HG03354 (cell line): ENCODE results near the gene CSF3.
A peak's percentile ranks its signal among the peaks of the same experiment; 100 is the strongest.

Source experiments
- ATAC-seq: cut with Tn5 transposase; IDR thresholded peaks from one replicate; pipeline ENCODE4 v1.9.1; 2021; ENCODE audit warnings: mild to moderate bottlenecking; ENCODE audit not compliant: unreplicated experiment, poor library complexity, severe bottlenecking

CSF3 gene, protein sequence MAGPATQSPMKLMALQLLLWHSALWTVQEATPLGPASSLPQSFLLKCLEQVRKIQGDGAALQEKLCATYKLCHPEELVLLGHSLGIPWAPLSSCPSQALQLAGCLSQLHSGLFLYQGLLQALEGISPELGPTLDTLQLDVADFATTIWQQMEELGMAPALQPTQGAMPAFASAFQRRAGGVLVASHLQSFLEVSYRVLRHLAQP

DNA sequence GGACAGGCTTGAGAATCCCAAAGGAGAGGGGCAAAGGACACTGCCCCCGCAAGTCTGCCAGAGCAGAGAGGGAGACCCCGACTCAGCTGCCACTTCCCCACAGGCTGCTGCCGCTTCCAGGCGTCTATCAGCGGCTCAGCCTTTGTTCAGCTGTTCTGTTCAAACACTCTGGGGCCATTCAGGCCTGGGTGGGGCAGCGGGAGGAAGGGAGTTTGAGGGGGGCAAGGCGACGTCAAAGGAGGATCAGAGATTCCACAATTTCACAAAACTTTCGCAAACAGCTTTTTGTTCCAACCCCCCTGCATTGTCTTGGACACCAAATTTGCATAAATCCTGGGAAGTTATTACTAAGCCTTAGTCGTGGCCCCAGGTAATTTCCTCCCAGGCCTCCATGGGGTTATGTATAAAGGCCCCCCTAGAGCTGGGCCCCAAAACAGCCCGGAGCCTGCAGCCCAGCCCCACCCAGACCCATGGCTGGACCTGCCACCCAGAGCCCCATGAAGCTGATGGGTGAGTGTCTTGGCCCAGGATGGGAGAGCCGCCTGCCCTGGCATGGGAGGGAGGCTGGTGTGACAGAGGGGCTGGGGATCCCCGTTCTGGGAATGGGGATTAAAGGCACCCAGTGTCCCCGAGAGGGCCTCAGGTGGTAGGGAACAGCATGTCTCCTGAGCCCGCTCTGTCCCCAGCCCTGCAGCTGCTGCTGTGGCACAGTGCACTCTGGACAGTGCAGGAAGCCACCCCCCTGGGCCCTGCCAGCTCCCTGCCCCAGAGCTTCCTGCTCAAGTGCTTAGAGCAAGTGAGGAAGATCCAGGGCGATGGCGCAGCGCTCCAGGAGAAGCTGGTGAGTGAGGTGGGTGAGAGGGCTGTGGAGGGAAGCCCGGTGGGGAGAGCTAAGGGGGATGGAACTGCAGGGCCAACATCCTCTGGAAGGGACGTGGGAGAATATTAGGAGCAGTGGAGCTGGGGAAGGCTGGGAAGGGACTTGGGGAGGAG lies at the start of gene CSF3:
TSS of gene CSF3 (plus strand) at position 436 of the 993 bp plus-strand sequence. CDS start at position 471, 35 bp downstream.
- no peak for ATAC-seq

DNA sequence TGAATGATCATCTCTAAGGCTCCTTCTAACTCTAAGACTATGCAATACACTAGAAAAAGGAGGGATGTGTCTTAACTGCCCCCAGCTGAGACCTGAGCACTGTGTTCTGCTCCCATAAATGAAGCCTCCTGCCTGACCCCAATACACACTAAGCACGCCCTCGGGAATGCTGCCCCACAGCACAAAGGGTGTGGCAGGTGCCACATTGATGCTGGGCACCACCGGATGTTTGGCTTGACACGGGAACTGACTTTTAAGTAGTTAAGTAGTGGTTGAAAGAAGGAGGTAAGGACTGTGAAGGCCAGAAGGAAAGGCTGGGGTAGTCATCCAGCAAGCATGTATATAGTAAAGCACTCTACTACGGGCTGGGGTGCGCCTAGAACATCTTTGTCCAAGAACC lies 48.5 kb upstream of the CSF3 start:
- ATAC-seq = no peak

DNA sequence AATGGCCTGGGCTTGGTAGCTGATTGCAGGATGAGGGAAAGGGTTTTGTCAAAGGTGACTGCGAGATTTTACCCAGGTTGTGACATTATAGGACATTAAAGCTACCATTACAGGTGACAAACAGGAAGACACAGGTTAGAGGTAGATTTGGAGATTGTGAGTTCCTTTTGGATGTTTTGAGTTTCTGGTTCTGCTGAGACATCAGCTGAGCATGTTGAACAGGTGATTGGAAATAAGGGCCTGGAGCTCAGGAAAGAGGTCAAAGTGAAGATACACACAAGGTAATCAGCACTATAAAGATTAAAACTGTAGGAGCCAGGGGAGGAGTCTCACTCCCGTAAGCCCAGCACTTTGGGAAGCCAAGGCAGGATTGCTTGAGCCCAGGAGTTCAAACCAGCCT lies 46.5 kb upstream of the CSF3 start:
- no peak for ATAC-seq

DNA sequence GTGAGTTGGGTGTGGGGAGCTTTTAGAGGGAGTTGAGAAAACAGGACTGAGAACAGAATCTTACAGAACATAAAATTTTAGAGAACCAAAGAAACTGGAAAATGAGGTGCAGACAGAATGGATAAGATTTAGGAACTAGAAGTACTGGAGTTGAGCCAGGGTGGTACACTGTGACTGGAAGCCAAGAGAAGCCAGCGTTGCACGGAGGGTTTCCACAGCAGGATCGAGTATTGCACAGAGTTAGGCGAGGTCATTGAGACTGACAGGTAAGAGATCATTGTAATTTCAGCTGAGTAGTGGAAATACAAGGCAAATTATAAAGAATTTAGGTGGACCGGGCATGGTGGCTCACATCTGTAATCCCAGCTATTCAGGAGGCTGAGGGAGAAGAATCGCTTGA lies 45.9 kb upstream of the CSF3 start:
- ATAC-seq = no peak

DNA sequence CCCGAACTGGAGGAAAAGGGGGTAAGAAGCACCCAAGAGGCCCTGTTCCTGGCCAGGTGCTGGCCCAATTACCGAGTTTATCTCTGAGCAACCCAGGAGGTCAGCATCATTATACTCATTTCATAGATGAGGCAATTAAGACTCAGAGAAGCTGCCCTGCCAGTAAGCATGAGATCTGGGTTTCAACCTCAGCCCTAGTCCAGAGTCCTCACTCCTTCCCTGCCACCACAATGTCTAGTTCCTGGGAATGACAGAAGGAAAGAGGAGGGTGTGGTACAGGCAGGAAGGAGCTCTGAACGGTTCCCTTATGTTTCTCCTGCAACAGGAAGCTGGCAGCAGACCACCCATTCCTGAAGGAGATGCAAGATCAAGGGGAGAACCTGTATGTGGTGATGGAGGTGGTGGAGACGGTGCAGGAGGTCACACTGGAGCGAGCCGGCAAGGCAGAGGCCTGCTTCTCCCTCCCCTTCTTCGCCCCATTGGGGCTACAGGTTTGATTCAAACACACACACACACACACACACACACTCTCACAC lies 45.0 kb upstream of the CSF3 start:
- no peak for ATAC-seq

DNA sequence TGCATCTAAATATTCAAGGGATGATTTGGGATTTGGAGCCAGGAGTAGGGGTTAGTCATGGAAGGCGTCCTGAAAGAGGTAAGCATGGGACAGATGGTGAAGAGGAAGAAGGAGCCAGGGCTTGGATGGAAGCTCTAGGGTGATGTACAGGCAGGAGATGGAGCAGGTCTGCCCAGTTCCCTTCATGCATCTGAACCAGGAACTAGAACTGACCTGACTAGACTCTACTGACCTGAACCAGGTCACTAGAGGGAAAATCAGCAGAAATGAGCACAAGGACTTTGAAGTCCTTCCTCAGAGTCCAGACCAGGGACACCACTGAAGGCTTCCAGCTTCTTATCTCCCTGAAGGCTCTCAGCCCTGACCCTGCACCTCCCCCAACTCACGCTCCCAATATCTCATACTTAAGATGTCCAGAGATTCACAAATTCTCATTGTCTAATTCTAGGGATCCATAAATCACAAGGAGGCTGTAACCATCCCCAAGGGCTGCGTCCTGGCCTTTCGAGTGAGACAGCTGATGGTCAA lies 44.1 kb upstream of the CSF3 start:
- no peak for ATAC-seq

DNA sequence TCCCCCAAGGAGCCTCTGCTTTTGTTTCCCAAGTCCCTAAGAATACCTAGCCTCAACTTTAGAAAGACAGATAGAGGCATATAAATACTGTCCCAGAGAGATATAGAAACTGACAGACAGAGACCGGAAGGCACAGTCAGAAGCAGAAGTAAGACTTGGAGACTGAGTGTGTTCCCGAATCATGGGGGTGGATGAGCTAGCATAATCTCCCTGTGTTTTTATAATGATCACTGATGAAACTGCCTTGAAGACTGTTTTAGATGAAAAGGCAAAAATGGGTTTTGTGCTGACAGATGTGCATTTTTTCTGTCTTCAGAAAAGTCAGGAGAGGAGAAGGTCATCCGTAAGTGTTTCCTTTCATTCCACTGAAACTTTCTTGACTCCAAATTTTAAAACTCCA lies 43.0 kb upstream of the CSF3 start:
- no peak for ATAC-seq

DNA sequence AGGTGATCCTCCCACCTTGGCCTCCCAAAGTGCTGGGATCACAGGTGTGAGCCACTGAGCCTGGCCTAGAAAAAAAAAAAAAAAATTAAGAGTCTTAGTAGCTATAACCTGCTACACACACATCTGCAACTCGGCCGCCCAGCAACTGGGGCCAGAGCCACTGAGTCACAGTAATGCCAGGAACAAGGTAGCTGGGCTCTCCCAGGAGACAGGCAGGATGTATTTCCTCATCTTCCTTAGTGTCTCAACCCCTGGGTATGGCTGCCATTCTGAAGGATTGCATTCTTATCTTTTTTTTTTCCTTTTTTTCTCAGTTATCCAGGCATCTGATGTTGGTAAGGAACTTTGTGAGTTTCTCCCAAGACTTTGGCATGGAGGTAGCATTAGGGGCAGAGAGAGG lies 41.7 kb upstream of the CSF3 start:
- ATAC-seq = no peak

DNA sequence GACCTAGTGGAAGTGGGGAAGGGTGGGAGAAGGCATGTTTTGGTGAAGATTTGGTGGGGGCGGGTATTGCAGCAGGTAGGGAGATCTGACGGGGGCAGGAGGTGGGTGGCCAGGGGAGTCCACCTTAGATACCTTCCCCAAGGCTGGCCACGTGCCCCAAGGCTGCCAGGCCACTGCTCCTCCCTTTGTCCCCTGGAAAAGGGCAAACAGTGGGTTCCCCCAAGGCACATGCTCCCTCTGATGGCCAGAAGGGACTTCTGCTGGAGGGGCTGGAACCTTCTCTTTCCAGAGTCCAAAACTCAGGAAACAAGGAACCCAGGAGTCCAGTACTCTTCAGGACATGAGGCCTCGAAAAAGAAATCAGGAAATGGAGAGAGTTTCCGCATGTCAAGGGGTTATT lies 40.8 kb upstream of the CSF3 start:
- no peak for ATAC-seq

DNA sequence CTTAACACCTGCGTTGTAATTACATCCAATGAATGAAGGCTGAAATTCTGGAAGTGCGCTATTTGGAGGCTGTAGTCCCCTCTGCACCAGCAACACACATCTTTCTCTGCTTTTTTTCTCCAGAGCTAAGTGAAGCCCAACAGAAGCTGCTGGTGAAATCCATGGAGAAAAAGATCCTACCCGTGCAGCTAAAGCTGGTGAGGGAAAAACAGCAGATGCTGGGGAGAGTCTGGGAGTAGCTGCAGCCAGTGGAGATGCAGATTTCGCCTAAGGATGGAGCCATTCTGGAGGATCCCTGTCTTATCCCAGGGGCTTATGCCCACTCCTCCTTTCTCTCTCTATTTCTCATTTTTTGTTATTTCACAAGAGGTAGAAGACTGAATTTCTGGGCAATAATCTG lies 39.4 kb upstream of the CSF3 start:
- ATAC-seq = no peak

DNA sequence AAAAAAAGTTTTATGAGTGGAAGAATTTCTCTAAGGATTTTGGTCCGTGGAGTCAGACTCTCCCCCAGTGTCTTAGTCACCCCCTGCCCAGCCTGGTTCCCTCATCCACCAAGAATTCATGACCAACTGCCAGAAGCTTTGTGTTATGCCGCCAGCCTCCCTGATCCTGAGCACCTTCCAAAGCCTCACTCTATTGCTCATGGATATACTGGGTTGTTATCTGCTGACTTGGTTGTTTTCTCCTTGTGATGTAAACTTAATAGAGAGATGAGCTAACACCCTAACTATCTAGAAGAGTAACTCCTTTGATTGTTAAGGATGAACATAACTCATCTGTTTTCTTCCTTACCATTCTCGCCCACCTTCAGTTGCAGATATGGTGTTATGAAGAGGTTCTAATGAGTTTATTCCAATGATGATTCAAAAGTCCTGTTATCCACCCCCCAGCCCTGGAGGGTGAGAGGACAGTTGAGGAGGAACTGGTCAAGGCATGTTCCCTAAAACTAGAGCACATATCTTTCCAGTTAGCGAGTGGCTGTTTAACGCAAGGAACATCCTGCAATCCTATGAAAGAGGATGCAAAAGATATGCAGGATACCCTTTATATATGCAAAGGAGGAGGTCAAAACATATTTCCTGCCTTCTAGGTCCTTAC lies 36.1 kb upstream of the CSF3 start:
- ATAC-seq = no peak

DNA sequence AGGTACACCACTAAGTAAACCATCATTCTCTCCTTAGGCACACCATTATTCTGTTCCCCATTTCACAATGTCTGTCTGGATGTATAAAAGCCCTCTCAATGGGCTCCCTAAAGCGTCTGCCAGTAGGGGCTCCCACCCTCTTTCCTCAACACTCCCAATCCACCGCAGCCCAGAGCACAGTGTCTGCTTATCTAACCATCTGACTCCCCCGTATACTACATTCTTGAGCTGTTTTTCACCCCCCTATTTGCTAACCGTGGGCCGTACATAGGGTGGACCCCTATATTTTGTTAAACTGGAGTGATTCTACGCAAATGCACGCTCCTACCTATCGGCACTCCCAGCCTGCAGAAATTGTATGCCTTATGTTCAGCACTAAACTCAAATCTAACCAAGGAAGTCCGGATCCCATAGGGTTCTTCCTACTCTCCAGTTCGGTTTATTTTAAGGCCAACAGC lies 35.3 kb upstream of the CSF3 start:
- peak; percentile 20 for ATAC-seq

DNA sequence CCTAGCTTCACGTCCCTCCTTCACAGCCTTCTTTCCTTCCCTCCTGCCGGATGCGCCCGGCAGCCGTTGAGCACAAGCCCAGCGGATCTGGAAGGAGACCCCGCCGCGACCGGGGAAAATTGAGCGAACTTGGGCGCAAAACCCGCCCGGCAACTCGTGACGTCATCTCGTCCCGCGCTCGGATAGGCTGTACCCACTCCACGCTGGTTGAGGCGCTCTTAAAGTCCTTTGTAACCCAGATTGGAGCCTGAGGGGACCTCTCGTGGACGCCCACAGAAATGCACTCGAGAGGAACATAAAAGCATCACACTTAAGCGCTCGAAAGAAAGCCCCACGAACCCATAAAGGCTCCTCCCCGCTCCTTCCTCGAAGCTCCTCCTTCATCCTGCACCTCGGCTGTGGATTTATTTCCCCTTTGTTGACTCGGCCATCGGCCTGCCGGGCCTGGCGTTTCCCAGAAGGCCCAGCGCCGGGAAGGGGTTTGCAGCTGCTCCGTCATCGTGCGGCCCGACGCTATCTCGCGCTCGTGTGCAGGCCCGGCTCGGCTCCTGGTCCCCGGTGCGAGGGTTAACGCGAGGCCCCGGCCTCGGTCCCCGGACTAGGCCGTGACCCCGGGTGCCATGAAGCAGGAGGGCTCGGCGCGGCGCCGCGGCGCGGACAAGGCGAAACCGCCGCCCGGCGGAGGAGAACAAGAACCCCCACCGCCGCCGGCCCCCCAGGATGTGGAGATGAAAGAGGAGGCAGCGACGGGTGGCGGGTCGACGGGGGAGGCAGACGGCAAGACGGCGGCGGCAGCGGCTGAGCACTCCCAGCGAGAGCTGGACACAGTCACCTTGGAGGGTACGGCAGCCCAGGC lies 34.7 kb upstream of the CSF3 start, which contains the start of gene PSMD3:
TSS of gene PSMD3 (plus strand) at position 457 of the 856 bp plus-strand sequence. CDS start at position 621, 164 bp downstream.
- ATAC-seq = peak; percentile 95

DNA sequence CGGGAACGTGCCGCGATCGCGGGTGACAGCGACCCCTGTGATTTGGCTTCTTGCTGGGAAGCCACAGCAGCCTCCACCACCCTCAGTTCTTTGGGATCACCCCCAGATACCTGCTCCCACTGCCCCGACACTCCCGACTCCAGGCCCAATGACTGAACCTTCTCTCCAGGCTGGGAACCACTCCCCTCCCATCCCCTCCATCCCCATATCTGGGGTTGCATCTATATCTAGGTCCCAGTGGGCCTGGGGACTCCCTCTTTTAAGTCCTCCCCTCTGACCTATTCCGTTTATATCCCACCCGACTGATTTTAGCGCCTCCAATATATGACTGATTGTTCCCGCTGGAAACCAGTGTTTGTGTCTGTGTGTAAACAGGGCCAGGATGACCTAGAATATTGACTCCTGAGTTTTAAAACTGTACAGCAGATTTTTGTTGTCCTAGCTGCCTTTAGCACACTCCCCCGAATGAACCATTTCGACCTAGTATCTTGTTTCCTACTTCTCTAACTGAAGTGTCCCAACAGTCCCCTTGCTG lies 34.0 kb upstream of the CSF3 start:
- ATAC-seq = no peak

DNA sequence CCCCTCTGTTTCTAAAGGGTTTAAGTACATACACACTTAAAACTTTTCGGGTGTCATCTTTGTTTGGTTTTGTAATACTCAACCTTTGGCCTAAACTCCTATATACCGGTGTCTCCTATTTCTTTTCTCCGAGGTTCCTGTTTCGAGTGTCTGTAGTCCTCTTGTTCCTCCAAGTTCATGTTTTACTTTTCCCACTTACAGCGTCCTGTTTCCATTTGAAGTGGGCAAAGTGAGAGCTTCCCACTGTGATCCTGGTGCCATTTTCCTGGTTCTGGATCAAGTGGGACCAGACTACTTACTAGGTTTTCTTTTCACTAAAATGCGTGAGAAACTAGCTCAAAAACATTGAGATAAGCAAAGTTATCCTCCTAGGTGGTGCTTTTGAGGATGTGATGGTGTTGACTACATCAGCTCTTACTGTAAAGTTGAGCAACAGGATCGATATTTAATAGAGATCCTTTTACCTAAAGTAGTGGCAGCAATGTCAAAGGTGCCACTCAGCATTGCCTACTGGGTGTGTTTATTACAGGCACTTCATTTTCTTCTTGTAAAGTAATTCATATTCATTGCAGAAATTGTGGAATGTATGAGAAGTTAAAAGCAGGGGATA lies 33.4 kb upstream of the CSF3 start:
- no peak for ATAC-seq

DNA sequence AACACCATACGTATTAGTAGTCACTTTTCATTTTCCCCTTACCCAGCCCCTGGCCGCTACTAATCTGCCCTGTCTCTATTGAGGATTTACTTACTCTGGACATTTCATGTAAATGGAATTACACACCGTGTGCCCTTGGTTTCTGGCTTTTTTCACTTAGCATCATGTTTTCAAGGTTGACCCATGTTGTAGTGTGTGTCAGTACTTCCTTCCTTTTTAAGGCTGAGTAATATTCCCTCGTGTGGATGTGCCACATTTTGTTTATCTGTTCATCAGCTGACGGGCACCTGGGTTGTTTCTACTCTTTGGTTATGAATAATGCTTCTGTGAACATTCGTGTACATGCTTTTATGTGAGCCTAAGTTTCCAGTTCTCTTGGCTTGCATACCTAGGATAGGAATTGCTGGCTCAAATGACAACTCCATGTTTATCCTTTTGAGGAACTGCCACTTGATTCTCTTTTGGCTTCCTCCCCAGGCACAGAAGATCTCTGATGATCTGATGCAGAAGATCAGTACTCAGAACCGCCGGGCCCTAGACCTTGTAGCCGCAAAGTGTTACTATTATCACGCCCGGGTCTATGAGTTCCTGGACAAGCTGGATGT lies 26.9 kb upstream of the CSF3 start:
- ATAC-seq = no peak

DNA sequence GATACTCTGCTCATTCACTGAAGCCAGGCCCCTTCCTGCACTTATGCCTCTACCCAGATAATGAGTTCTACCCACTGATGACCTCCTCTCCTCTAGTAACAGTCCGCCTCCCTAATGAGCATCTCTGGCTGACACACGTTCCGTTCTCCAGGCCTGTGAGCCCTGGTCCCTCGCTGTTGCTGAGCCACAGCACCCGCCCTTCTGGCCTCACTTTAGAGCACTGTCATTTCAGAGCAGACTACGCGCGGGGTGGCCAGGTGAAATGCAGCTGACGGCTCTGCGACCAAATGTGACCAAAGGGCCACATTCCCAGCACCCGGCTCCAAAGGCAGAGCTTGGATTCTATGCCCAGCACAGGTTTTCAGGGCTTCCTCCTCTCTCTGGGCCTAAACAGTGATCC lies 20.8 kb upstream of the CSF3 start:
- no peak for ATAC-seq

DNA sequence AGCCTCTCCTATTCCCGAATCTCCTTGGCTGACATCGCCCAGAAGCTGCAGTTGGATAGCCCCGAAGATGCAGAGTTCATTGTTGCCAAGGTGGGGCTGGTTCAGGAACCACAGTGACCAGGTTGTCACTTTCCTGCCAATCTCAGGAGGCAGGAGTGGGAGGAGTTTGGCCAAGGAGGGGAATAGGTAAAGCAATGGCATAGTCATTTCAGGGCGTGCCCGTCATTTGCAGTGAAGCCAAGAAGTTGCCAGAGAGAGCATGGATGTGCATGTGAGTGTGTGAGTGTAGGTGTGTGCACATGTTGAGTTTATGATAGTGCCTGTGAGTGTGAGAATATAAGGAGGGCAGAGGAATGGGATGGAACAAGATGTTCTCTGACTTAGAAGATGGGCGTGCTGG lies 19.8 kb upstream of the CSF3 start:
- ATAC-seq = no peak
